Calu3 (cell line): ENCODE results near the gene MS4A4E. TPM values are rescaled to one million over a fixed set of nuclear protein-coding genes. Genes with fewer than 3 reads are reported as not detected.

Source experiments
- BruUV-seq: library from RNA; stranded (reverse); fragments of 400-500 nt; replicated peaks from 2 replicates; lab custom pipeline; 2021; lab: Mats Ljungman, UMichigan
- CTCF ChIA-PET: fragments of 300-600 bp; sonication (Branson Sonifier 250); formaldehyde crosslinking; loops from one replicate; lab custom pipeline; 2022; ENCODE audit warnings: antibody characterized with exemption; lab: Charles Lee
- DNase-seq: peaks from one replicate; pipeline ENCODE4 v3.0.0; 2022
- H3K27ac Mint-ChIP-seq: one replicate; pipeline ENCODE4 v1.8.0; 2022; ENCODE audit warnings: mixed read lengths; ENCODE audit not compliant: unreplicated experiment
- H3K27me3 Mint-ChIP-seq: one replicate; pipeline ENCODE4 v1.8.0; 2022; ENCODE audit warnings: mixed read lengths; ENCODE audit not compliant: unreplicated experiment
- H3K36me3 Mint-ChIP-seq: one replicate; pipeline ENCODE4 v1.8.0; 2022; ENCODE audit warnings: mild to moderate bottlenecking, moderate library complexity, mixed read lengths; ENCODE audit not compliant: insufficient read depth, unreplicated experiment
- H3K4me1 Mint-ChIP-seq: one replicate; pipeline ENCODE4 v1.8.0; 2022; ENCODE audit warnings: mild to moderate bottlenecking, low read depth, mixed read lengths; ENCODE audit not compliant: unreplicated experiment
- H3K4me3 Mint-ChIP-seq: one replicate; pipeline ENCODE4 v1.8.0; 2022; ENCODE audit warnings: mild to moderate bottlenecking, low read depth, moderate library complexity, mixed read lengths; ENCODE audit not compliant: unreplicated experiment
- H3K9me3 Mint-ChIP-seq: one replicate; pipeline ENCODE4 v1.8.0; 2022; ENCODE audit warnings: low read depth, mixed read lengths; ENCODE audit not compliant: unreplicated experiment
- intact Hi-C: fragments of 100-400 bp; cut with micrococcal nuclease; formaldehyde crosslinking; loops from one replicate; pipeline ENCODE4 v1.10.0; 2022; ENCODE audit not compliant: unreplicated experiment
- total RNA-seq: library from RNA; stranded (reverse); gene quantifications from 2 replicates; pipeline ENCODE4 v1.2.3, GENCODE V29; 2022
- TF ChIP-seq, protein P1 (sequence below): fragments of 200-600 bp; IDR thresholded peaks from one replicate; pipeline ENCODE4 v1.8.0; 2022; ENCODE audit warnings: antibody characterized with exemption; ENCODE audit not compliant: unreplicated experiment

Gene MS4A4E
- total RNA-seq, 1 experiment from 2014 or later = not detected

DNA sequence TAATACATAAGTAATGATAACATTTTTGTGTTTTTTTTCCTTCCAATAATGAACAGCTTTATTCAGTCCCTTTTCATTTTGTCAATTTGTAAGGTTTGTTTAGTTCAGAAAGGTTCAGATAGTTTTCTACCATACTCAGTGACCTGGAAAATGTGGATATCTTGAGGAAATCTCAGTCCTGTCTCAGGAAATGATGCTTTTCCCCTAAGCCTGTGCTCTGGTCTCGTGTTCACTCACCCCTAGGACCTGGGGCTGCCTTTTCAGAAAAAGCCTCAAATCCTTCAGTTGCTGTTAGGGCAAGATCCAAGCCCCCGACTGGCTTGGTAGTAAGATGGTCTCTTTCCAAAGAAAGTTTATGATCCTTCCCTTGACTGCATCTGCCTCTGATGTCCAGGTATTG is 81.8 kb downstream of the MS4A4E start:
- Mint-ChIP-seq H3K36me3 (peaks cover 2% of the 10 kb centered on the region), H3K4me1 (peaks cover 10% of the 10 kb centered on the region), H3K27ac (no peak overlapping the region), H3K9me3 (peaks cover 2% of the 10 kb centered on the region), H3K4me3 (no peak overlapping the region), H3K27me3 (no peaks in the 10 kb centered on the region)
- CTCF ChIA-PET = no interaction called here
- intact Hi-C loops = no loop called here
- DNase-seq = no peak
- no TSS peak for BruUV-seq
- TF ChIP-seq, protein P1, sequence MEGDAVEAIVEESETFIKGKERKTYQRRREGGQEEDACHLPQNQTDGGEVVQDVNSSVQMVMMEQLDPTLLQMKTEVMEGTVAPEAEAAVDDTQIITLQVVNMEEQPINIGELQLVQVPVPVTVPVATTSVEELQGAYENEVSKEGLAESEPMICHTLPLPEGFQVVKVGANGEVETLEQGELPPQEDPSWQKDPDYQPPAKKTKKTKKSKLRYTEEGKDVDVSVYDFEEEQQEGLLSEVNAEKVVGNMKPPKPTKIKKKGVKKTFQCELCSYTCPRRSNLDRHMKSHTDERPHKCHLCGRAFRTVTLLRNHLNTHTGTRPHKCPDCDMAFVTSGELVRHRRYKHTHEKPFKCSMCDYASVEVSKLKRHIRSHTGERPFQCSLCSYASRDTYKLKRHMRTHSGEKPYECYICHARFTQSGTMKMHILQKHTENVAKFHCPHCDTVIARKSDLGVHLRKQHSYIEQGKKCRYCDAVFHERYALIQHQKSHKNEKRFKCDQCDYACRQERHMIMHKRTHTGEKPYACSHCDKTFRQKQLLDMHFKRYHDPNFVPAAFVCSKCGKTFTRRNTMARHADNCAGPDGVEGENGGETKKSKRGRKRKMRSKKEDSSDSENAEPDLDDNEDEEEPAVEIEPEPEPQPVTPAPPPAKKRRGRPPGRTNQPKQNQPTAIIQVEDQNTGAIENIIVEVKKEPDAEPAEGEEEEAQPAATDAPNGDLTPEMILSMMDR = no peak

DNA sequence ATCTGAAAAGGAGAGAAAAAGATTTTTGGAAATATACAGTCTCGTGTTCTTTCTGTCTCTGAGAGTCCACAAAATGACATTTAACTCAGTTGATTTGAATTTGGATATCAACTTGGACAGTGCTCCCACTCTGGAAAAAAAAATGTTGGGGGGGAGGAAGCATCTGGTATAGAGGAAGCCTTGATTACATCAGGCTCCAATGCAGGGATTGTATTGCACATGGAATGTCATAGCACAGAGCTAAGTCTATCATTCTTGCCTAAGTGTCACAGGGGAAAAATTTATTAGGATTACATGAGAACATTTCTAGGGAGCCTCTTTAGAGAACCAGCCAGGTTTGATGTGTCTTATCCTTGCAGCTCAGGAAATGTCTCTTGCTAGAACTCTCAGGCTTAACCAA is 83.1 kb downstream of the MS4A4E start:
- TF ChIP-seq, protein P1 = no peak
- H3K4me3 Mint-ChIP-seq = no peak overlapping the region
- CTCF ChIA-PET = no interaction called here
- intact Hi-C loops = no loop called here
- no peaks in the 10 kb centered on the region for H3K36me3 Mint-ChIP-seq
- H3K27me3 Mint-ChIP-seq = no peaks in the 10 kb centered on the region
- no peak overlapping the region for H3K27ac Mint-ChIP-seq
- no peak for DNase-seq
- BruUV-seq = no TSS peak
- no peaks in the 10 kb centered on the region for H3K9me3 Mint-ChIP-seq
- H3K4me1 Mint-ChIP-seq = peaks cover 8% of the 10 kb centered on the region

DNA sequence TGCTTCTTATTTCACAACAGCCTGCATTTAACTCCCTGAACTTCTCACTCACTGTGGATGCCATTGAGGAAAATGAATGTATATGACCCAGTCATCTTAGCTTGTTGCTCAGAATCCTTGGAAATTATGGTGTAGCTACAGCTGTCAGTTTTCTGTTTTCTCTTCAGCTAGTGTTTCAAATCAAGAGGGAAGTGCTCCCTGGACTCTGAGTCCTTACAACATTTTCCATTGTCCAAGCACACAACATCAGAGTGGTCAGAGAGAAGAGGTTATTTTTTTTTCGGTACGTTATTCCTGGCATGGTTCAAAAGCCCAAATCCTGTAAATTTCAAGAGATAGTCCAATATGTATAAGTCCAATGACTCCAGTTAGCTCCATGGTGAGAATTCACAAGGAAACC is 83.7 kb downstream of the MS4A4E start:
- no TSS peak for BruUV-seq
- no peak for DNase-seq
- Mint-ChIP-seq H3K9me3 (no peaks in the 10 kb centered on the region), H3K27me3 (no peaks in the 10 kb centered on the region), H3K27ac (no peak overlapping the region), H3K36me3 (no peaks in the 10 kb centered on the region), H3K4me1 (peaks cover 8% of the 10 kb centered on the region), H3K4me3 (no peak overlapping the region)
- intact Hi-C loops = no loop called here
- CTCF ChIA-PET = no interaction called here
- TF ChIP-seq, protein P1 = no peak

DNA sequence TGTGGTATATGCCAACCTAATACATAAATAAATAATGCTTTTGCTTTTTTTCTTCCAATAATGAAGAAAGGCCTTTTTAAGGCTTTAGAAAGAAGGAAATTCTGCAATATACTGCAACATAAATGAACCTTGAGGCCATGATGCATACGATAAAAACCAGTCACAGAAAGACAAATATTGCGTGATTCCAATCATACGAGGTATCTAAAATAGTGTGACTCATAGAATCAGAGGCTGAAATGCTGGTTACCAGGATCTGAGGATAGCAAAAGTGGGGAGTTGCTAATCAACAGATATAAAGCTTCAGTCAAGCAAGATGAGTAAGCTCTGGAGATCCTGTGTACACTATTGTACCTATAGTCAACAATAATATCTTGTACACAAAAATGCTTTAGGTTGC is 84.3 kb downstream of the MS4A4E start:
- DNase-seq = no peak
- H3K4me1 Mint-ChIP-seq = peaks cover 8% of the 10 kb centered on the region
- no peaks in the 10 kb centered on the region for H3K9me3 Mint-ChIP-seq
- no peak overlapping the region for H3K4me3 Mint-ChIP-seq
- no peaks in the 10 kb centered on the region for H3K36me3 Mint-ChIP-seq
- no peaks in the 10 kb centered on the region for H3K27me3 Mint-ChIP-seq
- TF ChIP-seq, protein P1 = no peak
- intact Hi-C loops = no loop called here
- CTCF ChIA-PET = no interaction called here
- no TSS peak for BruUV-seq
- no peak overlapping the region for H3K27ac Mint-ChIP-seq
